ENCODE data around the gene CSMD2. TPM values are rescaled to one million over a fixed set of nuclear protein-coding genes. Genes with fewer than 3 reads are reported as not detected.

Gene CSMD2
- total and polyA plus RNA-seq, 2 of the 4 experiments (the other 2 are of a cell fraction), result under 0.01 to 0.36 TPM

DNA sequence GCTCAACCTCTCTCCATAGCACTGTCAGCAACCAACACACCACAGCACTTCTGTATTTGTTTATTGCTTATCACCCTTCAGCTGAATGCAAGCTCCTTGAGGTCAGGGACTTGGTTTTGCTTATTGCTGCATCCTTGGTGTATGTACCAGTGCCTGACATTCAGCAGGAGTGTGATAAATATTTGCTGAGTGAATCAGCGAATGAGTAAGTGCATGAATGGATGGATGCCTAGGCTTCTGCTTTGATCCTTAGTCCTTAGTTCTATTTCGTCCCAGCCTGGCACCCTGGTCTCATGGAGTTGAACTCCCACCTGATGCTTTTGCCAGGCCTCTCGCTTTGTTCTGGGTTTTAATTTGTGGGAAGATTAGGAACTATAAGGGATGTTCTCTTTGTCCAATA lies 604.4 kb downstream of the CSMD2 start:
- TF ChIP-seq POLR2A (IDR thresholded peaks at IDR 0.05; ENCODE audit: low read depth, low read length) (no peak), SMC3 (IDR thresholded peaks at IDR 0.05; ENCODE audit: low read depth, low read length) (no peak), MAFK (IDR thresholded peaks at IDR 0.05; ENCODE audit: low read depth, low read length) (no peak), CEBPB (IDR thresholded peaks at IDR 0.05; ENCODE audit: low read depth, low read length) (no peak), NFE2L2 (IDR thresholded peaks at IDR 0.05; ENCODE audit: low read depth, low read length) (no peak), RAD21 (IDR thresholded peaks at IDR 0.05; ENCODE audit: low read length) (no peak), MXI1 (IDR thresholded peaks at IDR 0.05; ENCODE audit: borderline replicate concordance, low read depth, low read length) (no peak), CHD1 (IDR thresholded peaks at IDR 0.05; ENCODE audit: low read depth, low read length) (no peak), BHLHE40 (IDR thresholded peaks at IDR 0.05; ENCODE audit: low read depth, low read length) (no peak), FOS (IDR thresholded peaks at IDR 0.05; ENCODE audit: low read depth, low read length) (no peak), RCOR1 (IDR thresholded peaks at IDR 0.05; ENCODE audit: insufficient replicate concordance, low read length) (no peak), RFX5 (IDR thresholded peaks at IDR 0.05; ENCODE audit: low read depth, low read length) (no peak), MAZ (IDR thresholded peaks at IDR 0.05; ENCODE audit: borderline replicate concordance, low read depth, low read length) (no peak)
- TF ChIP-seq, protein P1, sequence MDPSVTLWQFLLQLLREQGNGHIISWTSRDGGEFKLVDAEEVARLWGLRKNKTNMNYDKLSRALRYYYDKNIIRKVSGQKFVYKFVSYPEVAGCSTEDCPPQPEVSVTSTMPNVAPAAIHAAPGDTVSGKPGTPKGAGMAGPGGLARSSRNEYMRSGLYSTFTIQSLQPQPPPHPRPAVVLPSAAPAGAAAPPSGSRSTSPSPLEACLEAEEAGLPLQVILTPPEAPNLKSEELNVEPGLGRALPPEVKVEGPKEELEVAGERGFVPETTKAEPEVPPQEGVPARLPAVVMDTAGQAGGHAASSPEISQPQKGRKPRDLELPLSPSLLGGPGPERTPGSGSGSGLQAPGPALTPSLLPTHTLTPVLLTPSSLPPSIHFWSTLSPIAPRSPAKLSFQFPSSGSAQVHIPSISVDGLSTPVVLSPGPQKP (IDR thresholded peaks at IDR 0.05; ENCODE audit: borderline replicate concordance, low read depth, low read length), result no peak
- TF ChIP-seq, protein P2, sequence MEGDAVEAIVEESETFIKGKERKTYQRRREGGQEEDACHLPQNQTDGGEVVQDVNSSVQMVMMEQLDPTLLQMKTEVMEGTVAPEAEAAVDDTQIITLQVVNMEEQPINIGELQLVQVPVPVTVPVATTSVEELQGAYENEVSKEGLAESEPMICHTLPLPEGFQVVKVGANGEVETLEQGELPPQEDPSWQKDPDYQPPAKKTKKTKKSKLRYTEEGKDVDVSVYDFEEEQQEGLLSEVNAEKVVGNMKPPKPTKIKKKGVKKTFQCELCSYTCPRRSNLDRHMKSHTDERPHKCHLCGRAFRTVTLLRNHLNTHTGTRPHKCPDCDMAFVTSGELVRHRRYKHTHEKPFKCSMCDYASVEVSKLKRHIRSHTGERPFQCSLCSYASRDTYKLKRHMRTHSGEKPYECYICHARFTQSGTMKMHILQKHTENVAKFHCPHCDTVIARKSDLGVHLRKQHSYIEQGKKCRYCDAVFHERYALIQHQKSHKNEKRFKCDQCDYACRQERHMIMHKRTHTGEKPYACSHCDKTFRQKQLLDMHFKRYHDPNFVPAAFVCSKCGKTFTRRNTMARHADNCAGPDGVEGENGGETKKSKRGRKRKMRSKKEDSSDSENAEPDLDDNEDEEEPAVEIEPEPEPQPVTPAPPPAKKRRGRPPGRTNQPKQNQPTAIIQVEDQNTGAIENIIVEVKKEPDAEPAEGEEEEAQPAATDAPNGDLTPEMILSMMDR (conservative IDR thresholded peaks at IDR 0.05; ENCODE audit: low read depth, low read length), result no peak
- TF ChIP-seq, protein P3, sequence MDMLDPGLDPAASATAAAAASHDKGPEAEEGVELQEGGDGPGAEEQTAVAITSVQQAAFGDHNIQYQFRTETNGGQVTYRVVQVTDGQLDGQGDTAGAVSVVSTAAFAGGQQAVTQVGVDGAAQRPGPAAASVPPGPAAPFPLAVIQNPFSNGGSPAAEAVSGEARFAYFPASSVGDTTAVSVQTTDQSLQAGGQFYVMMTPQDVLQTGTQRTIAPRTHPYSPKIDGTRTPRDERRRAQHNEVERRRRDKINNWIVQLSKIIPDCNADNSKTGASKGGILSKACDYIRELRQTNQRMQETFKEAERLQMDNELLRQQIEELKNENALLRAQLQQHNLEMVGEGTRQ (IDR thresholded peaks at IDR 0.05; ENCODE audit: low read depth, low read length), result no peak
- ChIA-PET POLR2A (ENCODE audit: unreplicated experiment) (no interaction called here), CTCF (no interaction called here)
- Histone ChIP-seq H3K4me1 (ENCODE audit: control insufficient read depth, insufficient read depth, low read length) (no peaks in the 10 kb centered on the region), H3K27ac (ENCODE audit: insufficient read depth, low read length) (no peak overlapping the region), H2AFZ (replicated peaks; ENCODE audit: low read length, poor library complexity) (no peak overlapping the region), H3K9me3 (ENCODE audit: control insufficient read depth, insufficient read depth, low read length) (no peaks in the 10 kb centered on the region), H3K79me1 (ENCODE audit: low read depth in 1 of 2, low read length in 2 of 2) (no peaks in the 10 kb centered on the region), H3K18ac (ENCODE audit: low read depth, low read length) (no peak overlapping the region), H2BK120ac (ENCODE audit: low read depth, low read length) (no peak overlapping the region), H3K56ac (ENCODE audit: extremely low read depth, insufficient read depth, low read length) (no peak overlapping the region), H2AK5ac (ENCODE audit: low read depth, low read length) (no peak overlapping the region), H3K4ac (ENCODE audit: low read depth, low read length) (no peak overlapping the region), H2BK5ac (ENCODE audit: low read depth, low read length, poor library complexity, severe bottlenecking) (no peak overlapping the region), H4K8ac (ENCODE audit: low read depth in 2 of 2, low read length in 2 of 2) (no peak overlapping the region), H3K23ac (ENCODE audit: low read depth, low read length) (no peak overlapping the region), H4K91ac (ENCODE audit: insufficient read depth, low read depth, low read length) (no peak overlapping the region), H3K9ac (ENCODE audit: low read depth, low read length) (no peak overlapping the region), H3K9me1 (ENCODE audit: insufficient read depth, low read length) (no peaks in the 10 kb centered on the region), H2BK20ac (ENCODE audit: low read depth, low read length) (no peak overlapping the region), H3K36me3 (ENCODE audit: control insufficient read depth, insufficient read depth, low read length) (no peaks in the 10 kb centered on the region), H3K4me2 (ENCODE audit: low read depth, low read length) (no peak overlapping the region), H4K20me1 (ENCODE audit: insufficient read depth, low read length) (no peaks in the 10 kb centered on the region), H3K14ac (replicated peaks; ENCODE audit: low read depth, low read length) (no peak overlapping the region), H2AK9ac (replicated peaks; ENCODE audit: low read depth, low read length, poor library complexity) (no peak overlapping the region), H3K27me3 (ENCODE audit: control insufficient read depth, insufficient read depth, low read length) (no peaks in the 10 kb centered on the region), H3K4me3 (ENCODE audit: insufficient read depth, low read depth, low read length) (no peak overlapping the region), H2BK15ac (ENCODE audit: low read depth, low read length) (no peak overlapping the region), H4K5ac (ENCODE audit: low read depth, low read length) (no peak overlapping the region)
- DNase-seq (peak; percentile 8), ATAC-seq (ENCODE audit: low read depth) (no peak)
- in situ Hi-C loops (cut with MboI; ENCODE audit: low sequenced_read_pairs) (no loop called here), dilution Hi-C loops (cut with HindIII; ENCODE audit: low sequenced_read_pairs, unreplicated experiment) (no loop called here), intact Hi-C loops (cut with micrococcal nuclease) (no loop called here)
- BruUV-seq (replicated peaks), result no TSS peak
- WGBS, 2 experiments (ENCODE audit: extremely low coverage in 2 of 2, insufficient read length in 1 of 2), result 20% methylated on average over 1 of the region's 3 CpGs; no CpG with 5 or more reads in 1 of the 2 experiments
